Neural cell (in vitro differentiated cells): ENCODE results near the gene MACROD1.

Experiments
- CTCF ChIP-seq: fragments of 450-650 bp; IDR thresholded peaks from 2 replicates; pipeline ENCODE4 v1.5.1; 2014; ENCODE audit warnings: antibody characterized with exemption, mild to moderate bottlenecking, moderate library complexity; ENCODE audit not compliant: poor library complexity, severe bottlenecking
- EP300 ChIP-seq: fragments of 450-650 bp; conservative IDR thresholded peaks from 2 replicates; pipeline ENCODE4 v1.6.1; 2014; ENCODE audit warnings: antibody characterized with exemption, mild to moderate bottlenecking, moderate library complexity; ENCODE audit not compliant: poor library complexity, severe bottlenecking
- EZH2 ChIP-seq: fragments of 200-600, 300-800 bp; shearing (Covaris generic), sonication (generic); IDR thresholded peaks from 2 replicates; pipeline ENCODE4 v1.6.1; 2014; ENCODE audit warnings: antibody characterized with exemption, low read length, borderline replicate concordance, mild to moderate bottlenecking; ENCODE audit not compliant: insufficient read depth, poor library complexity, severe bottlenecking
- POLR2AphosphoS5 ChIP-seq: IDR thresholded peaks from 2 replicates; pipeline ENCODE4 v1.6.1; 2012
- RAD21 ChIP-seq: fragments of 450-650 bp; conservative IDR thresholded peaks from 2 replicates; pipeline ENCODE4 v1.6.1; 2014; ENCODE audit warnings: antibody characterized with exemption, mild to moderate bottlenecking, moderate library complexity
- TAF1 ChIP-seq: IDR thresholded peaks from 2 replicates; pipeline ENCODE4 v1.6.1; 2012; ENCODE audit warnings: low read depth

- TF ChIP-seq CTCF (no peak), POLR2AphosphoS5 (no peak), EP300 (no peak), EZH2 (no peak), TAF1 (no peak), RAD21 (no peak)
These were observed 8.1 kb downstream of the MACROD1 start for GRCh38 chr11:64157631-64158394.
